GM12801 (cell line): Measurements from ENCODE around the gene IPO11.

Source experiments
- TF ChIP-seq, protein P1 (sequence below): IDR thresholded peaks from one replicate; pipeline ENCODE4 v1.5.1; 2011; ENCODE audit warnings: control low read depth; ENCODE audit not compliant: insufficient read length; ENCODE audit errors: extremely low read depth

Gene IPO11

GRCh38 chr5:62596691-62597090 is 184.1 kb downstream of the IPO11 start:
- TF ChIP-seq, protein P1, sequence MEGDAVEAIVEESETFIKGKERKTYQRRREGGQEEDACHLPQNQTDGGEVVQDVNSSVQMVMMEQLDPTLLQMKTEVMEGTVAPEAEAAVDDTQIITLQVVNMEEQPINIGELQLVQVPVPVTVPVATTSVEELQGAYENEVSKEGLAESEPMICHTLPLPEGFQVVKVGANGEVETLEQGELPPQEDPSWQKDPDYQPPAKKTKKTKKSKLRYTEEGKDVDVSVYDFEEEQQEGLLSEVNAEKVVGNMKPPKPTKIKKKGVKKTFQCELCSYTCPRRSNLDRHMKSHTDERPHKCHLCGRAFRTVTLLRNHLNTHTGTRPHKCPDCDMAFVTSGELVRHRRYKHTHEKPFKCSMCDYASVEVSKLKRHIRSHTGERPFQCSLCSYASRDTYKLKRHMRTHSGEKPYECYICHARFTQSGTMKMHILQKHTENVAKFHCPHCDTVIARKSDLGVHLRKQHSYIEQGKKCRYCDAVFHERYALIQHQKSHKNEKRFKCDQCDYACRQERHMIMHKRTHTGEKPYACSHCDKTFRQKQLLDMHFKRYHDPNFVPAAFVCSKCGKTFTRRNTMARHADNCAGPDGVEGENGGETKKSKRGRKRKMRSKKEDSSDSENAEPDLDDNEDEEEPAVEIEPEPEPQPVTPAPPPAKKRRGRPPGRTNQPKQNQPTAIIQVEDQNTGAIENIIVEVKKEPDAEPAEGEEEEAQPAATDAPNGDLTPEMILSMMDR: no peak

DNA sequence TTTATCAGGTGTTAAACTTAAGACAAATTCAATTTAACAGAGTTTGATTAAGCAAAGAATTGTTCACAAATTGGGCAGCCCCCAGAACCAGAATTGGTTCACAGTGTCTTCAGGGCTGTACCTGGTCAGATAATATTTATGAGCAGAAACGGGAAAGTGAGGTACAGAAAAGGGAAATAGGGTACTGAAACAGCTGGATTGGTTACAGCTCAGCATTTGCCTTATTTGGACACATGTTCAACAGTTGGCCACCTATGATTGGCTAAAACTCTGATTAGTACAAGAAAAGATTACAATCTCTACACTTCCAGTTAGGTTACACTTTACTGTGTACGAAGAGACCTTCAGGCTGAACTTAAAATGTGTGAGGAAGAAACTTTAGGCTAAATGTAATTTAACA is 184.8 kb downstream of the IPO11 start:
- TF ChIP-seq, protein P1: no peak

DNA sequence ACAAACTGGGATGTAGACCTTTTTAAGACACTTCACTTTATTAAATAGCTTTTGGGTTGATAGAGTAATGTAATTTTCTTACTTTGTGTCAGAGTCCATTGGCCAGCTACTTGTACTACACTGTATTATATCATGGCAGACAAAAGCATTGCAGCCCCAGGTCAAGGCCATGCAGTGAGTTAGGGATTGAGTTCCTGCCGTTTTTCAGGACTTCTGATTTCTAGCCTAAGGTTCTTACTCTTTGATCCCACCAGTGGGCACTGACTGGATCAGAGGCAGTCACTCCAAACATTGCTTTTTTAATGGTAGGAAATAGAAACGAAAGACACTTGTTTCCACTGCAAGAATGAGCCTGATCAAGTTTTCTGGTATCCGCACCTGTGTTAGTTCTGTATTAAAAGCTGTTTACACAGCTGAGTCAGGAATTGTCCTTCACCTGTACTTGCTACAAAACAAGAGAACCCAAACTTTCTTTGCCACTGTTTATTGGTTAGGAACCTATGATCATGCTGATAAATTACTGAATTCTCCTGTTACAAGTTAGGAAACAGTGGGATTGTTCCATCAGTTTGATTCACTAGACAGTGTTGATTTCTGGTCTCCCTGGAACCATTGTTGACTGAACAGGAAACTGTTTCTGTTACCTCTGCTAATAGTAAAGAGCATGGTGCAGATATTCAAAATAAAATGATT is 188.1 kb downstream of the IPO11 start:
- TF ChIP-seq, protein P1: no peak

DNA sequence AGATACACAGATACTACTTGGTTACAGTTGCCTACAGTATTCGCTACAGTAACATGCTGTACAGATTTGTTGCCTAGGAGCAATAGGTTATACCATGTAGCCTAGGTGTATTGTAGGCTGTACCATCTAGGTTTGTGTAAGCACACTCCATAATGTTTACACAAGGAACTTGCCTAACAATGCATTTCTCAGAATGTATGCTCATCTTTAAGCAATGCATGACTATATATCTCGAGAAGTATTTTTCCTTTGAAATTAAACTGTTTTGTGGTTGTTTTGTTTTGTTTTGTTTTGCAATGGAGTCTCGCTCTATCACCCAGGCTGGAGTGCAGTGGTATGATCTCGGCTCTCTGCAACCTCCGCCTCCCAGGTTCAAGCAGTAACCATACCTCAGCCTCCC is 191.4 kb downstream of the IPO11 start:
- TF ChIP-seq, protein P1: no peak

DNA sequence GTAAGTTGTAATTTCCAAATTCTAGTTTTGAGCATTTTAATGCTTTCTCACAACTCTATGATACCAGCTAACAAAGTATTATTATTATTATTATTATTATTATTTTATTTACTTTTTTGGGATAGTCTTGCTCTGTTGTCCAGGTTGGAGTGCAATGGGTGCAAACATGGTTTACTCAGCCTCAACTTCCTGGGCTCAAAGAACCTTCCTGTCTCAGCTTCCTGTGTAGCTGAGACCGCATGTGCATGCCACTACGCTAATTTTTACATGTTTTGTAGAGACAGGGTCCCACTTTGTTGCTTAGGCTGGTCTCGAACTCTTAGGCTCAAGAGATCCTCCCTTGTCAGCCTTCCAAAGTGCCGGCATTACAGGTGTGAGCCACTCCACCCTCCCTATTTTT is 193.1 kb downstream of the IPO11 start:
- TF ChIP-seq, protein P1: no peak

- TF ChIP-seq, protein P1: no peak
Measured at GRCh38 chr5:62606878-62607277, 194.3 kb downstream of the IPO11 start.

GRCh38 chr5:62607615-62608014 is 195.1 kb downstream of the IPO11 start:
- TF ChIP-seq, protein P1: no peak
